ENCODE data around the gene GGA1. TPM values are rescaled to one million over a fixed set of nuclear protein-coding genes. Genes with fewer than 3 reads are reported as not detected.
"Not testable (repeated sequence)": the region's sequence is repeated elsewhere in the genome, so short reads cannot be mapped to it uniquely, and the experiment has no call there.

Gene GGA1
- total and polyA plus RNA-seq, 2 of the 4 experiments (the other 2 are of a cell fraction) = 17.2 to 48.5 TPM

DNA sequence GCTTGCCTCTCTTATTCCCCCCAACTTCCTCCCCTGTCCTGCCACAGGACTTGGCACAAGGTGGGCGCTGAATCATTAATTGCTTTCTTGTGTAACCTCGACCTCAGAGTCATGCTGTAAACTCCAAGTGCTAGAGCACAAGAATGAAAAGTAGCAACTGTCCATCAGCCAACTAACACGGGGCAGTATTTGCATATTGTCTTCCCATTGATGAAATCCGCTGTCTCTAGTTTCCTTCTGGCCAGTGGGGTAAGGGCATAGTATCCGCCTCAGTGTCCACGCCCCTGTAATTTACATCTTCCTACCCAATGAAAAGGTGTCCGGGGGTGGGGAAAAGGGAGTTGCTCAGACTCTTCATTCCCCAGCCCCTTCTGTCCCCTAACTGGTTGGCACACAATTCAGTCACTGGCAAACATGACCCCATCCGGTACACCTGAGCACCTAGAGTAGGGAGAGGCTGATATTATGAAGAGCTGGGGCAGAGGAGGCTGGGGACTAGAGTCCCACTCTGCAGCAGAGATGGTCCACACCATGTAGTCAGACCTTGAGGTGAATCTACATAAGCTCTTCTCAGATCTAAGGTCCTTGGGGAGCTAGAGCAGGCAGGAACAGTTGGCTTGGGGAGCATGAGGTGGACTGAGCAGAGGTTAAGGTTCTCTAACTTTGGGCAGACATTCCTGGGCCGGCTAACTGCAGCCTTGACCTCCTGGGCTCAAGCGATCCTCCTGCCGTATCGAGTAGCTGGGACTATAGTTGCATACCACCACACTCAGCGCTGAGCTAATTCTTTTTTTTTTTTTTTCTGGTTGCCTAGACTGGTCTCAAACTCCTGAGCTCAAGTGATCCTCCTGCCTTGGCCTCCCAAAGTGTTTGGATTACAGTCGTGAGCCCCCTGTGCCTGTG, 6.8 kb upstream of the GGA1 start (continued):
- TF ChIP-seq RCOR1 (IDR thresholded peaks at IDR 0.05; ENCODE audit: insufficient replicate concordance, low read length) = no peak

DNA sequence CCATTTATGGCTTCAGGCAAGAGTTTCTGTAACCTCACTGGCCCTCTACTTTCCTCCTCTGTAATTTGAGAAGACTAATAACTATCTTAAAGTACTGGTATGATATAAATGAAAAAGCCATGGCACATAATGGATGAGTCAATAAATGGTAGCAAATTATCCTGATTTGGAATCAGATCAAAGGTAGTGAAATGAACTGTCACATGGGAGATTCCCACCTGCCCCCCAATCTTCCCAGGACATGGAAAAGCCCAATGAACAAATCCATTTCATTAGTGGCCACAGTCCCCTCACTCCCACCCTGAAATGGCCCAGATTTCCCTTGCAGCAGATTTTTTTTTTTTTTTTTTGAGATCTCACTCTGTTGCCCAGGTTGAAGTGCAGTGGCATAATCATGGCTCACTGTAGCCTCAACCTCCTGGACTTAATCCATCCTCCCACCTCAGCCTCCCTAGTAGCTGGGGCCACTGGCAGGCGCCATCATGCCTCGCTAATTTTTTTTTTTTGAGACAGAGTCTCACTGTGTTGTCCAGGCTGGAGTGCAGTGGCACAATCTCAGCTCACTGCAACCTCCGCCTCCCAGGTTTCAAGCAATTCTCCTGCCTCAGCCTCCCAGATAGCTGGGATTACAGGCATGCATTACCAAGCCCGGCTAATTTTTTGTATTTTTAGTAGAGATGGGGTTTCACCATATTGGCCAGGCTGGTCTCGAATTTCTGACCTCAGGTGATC, 5.9 kb upstream of the GGA1 start:
- H3K14ac ChIP-seq (replicated peaks; ENCODE audit: low read depth, low read length); H2AFZ ChIP-seq (replicated peaks; ENCODE audit: low read length, poor library complexity); H3K4ac ChIP-seq (ENCODE audit: low read depth, low read length); H2BK5ac ChIP-seq (ENCODE audit: low read depth, low read length, poor library complexity, severe bottlenecking); POLR2A ChIA-PET (ENCODE audit: unreplicated experiment); H3K27ac ChIP-seq (ENCODE audit: insufficient read depth, low read length); H4K20me1 ChIP-seq (ENCODE audit: insufficient read depth, low read length); H4K91ac ChIP-seq (ENCODE audit: insufficient read depth, low read depth, low read length); H2BK120ac ChIP-seq (ENCODE audit: low read depth, low read length); H3K56ac ChIP-seq (ENCODE audit: extremely low read depth, insufficient read depth, low read length); H3K9me3 ChIP-seq (ENCODE audit: control insufficient read depth, insufficient read depth, low read length); in situ Hi-C loops (cut with MboI; ENCODE audit: low sequenced_read_pairs); DNase-seq; intact Hi-C loops (cut with micrococcal nuclease); dilution Hi-C loops (cut with HindIII; ENCODE audit: low sequenced_read_pairs, unreplicated experiment); H3K18ac ChIP-seq (ENCODE audit: low read depth, low read length); H3K79me1 ChIP-seq (ENCODE audit: low read depth in 1 of 2, low read length in 2 of 2); ATAC-seq (ENCODE audit: low read depth); H4K8ac ChIP-seq (ENCODE audit: low read depth in 2 of 2, low read length in 2 of 2); H2AK5ac ChIP-seq (ENCODE audit: low read depth, low read length); H3K9ac ChIP-seq (ENCODE audit: low read depth, low read length); H4K5ac ChIP-seq (ENCODE audit: low read depth, low read length); H3K4me2 ChIP-seq (ENCODE audit: low read depth, low read length); H2BK20ac ChIP-seq (ENCODE audit: low read depth, low read length); H3K4me1 ChIP-seq (ENCODE audit: control insufficient read depth, insufficient read depth, low read length); H2AK9ac ChIP-seq (replicated peaks; ENCODE audit: low read depth, low read length, poor library complexity); BruUV-seq (replicated peaks); H3K4me3 ChIP-seq (ENCODE audit: insufficient read depth, low read depth, low read length); H3K9me1 ChIP-seq (ENCODE audit: insufficient read depth, low read length); H3K36me3 ChIP-seq (ENCODE audit: control insufficient read depth, insufficient read depth, low read length); H3K23ac ChIP-seq (ENCODE audit: low read depth, low read length); H2BK15ac ChIP-seq (ENCODE audit: low read depth, low read length): not testable (repeated sequence)
- CTCF ChIA-PET = interaction anchor here (1.9 kb wide), 1 partner anchor 11 kb away, joined by 12 read pairs; no protein-coding TSS in a partner anchor
- WGBS, 2 experiments (ENCODE audit: extremely low coverage in 2 of 2, insufficient read length in 1 of 2) = no CpG with 5 or more reads among the region's 5 CpGs
- H3K27me3 ChIP-seq (ENCODE audit: control insufficient read depth, insufficient read depth, low read length) = peaks cover 11% of the 10 kb centered on the region

All from IMR-90 (cell line).